ENCODE results near the gene GSN.

- TF ChIP-seq CTCF (IDR thresholded peaks at IDR 0.05) (no peak), POLR2A (IDR thresholded peaks at IDR 0.05) (no peak)
These were observed 5.3 kb downstream of the GSN start for GRCh38 chr9:121273064-121273775.

Data from Peyer's patch (tissue), 4 donors.